Midbrain (tissue), 1 donor: ENCODE measurements around the gene NFIC.
A peak's percentile ranks its signal among the peaks of the same experiment; 100 is the strongest.
"Not testable (repeated sequence)": the region's sequence is repeated elsewhere in the genome, so short reads cannot be mapped to it uniquely, and the experiment has no call there.

Experiments
- DNase-seq: peaks from one replicate; lab custom pipeline; 2025; lab: John Stamatoyannopoulos, UW

Gene NFIC

GRCh38 chr19:3398900-3399278 lies 32.5 kb downstream of the NFIC start:
- DNase-seq: no peak

GRCh38 chr19:3399311-3399710 lies 32.9 kb downstream of the NFIC start:
- DNase-seq: not testable (repeated sequence)

- DNase-seq: no peak
Measured at GRCh38 chr19:3401004-3401768, 34.8 kb downstream of the NFIC start.

- DNase-seq: no peak
Measured at GRCh38 chr19:3402631-3403443, 36.5 kb downstream of the NFIC start.

- DNase-seq: peak; percentile 91
Measured at GRCh38 chr19:3403489-3404323, 37.3 kb downstream of the NFIC start.

GRCh38 chr19:3404324-3405260 lies 38.2 kb downstream of the NFIC start:
- peak; percentile 90 for DNase-seq

- DNase-seq: no peak
Measured at GRCh38 chr19:3405261-3405653, 38.9 kb downstream of the NFIC start.

- DNase-seq: no peak
Measured at GRCh38 chr19:3406571-3407111, 40.3 kb downstream of the NFIC start.

- DNase-seq: peak; percentile 56
Measured at GRCh38 chr19:3407556-3408516, 41.5 kb downstream of the NFIC start.

- DNase-seq: no peak
Measured at GRCh38 chr19:3408996-3409345, 42.6 kb downstream of the NFIC start.

GRCh38 chr19:3409346-3410064 lies 43.1 kb downstream of the NFIC start:
- DNase-seq: no peak

GRCh38 chr19:3411636-3412035 lies 45.3 kb downstream of the NFIC start:
- no peak for DNase-seq

GRCh38 chr19:3412066-3412465 lies 45.7 kb downstream of the NFIC start:
- DNase-seq: no peak

- DNase-seq: no peak
Measured at GRCh38 chr19:3413796-3414327, 47.5 kb downstream of the NFIC start.

GRCh38 chr19:3415695-3416094 lies 49.3 kb downstream of the NFIC start:
- no peak for DNase-seq

- no peak for DNase-seq
Measured at GRCh38 chr19:3420244-3420755, 53.9 kb downstream of the NFIC start.

GRCh38 chr19:3420909-3421619 lies 54.7 kb downstream of the NFIC start:
- peak; percentile 63 for DNase-seq

- DNase-seq: not testable (repeated sequence)
Measured at GRCh38 chr19:3421656-3422055, 55.3 kb downstream of the NFIC start.
